K562 (cell line): ENCODE data around the gene SIGMAR1. TPM values are rescaled to one million over a fixed set of nuclear protein-coding genes. Genes with fewer than 3 reads are reported as not detected.

Experiments
- FOXP4 ChIP-seq: sonication (generic); formaldehyde crosslinking; IDR thresholded peaks from 2 replicates; pipeline ENCODE4 v1.8.0; 2022; ENCODE audit warnings: mild to moderate bottlenecking, missing genetic modification reagents, borderline replicate concordance
- MTA1 ChIP-seq: fragments of 450-650 bp; IDR thresholded peaks from 2 replicates; pipeline ENCODE4 v1.6.1; 2017; ENCODE audit warnings: borderline replicate concordance
- REST ChIP-seq, 2 experiments: fragments of 450-650 bp; formaldehyde crosslinking in 1 of 2; IDR thresholded peaks; 2 replicates each; pipeline versions ENCODE4 v1.4.0 to v1.6.1; 2014 to 2020; ENCODE audit warnings: mild to moderate bottlenecking in 2 of 2, borderline replicate concordance in 1 of 2, low read depth in 1 of 2
- TAF9B ChIP-seq: fragments of 450-650 bp; IDR thresholded peaks from 2 replicates; pipeline ENCODE4 v1.6.1; 2018; ENCODE audit warnings: mild to moderate bottlenecking; ENCODE audit not compliant: partially characterized antibody
- ZBTB40 ChIP-seq, 2 experiments: fragments of 450-650 bp in 1 of 2; sonication (generic) in 1 of 2; formaldehyde crosslinking in 1 of 2; IDR thresholded peaks; 2 replicates each; pipeline versions ENCODE4 v1.7.1 to v1.9.0; 2016 to 2022; ENCODE audit warnings: inconsistent platforms in 1 of 2, mild to moderate bottlenecking in 1 of 2, missing genetic modification reagents in 1 of 2
- polyA plus RNA-seq, 8 experiments: library from polyadenylated mRNA; depleted of rRNA in 4 of 8; stranded (reverse) in 5 of 8; unstranded in 3 of 8; fragments of >200 nt; fragmentation: Nextera tagmentation in 2 of 8; fragmentation: Illumina TruSeq in 1 of 8; extraction: Ambion mirVana in 2 of 8; extraction: Trizol in 1 of 8; gene quantifications; 2 replicates each; pipeline versions ENCODE4 v1.2.1 to v1.2.3, GENCODE V29; 2011 to 2014; ENCODE audit warnings: inconsistent platforms in 1 of 8, missing spikeins in 1 of 8
- total RNA-seq, 7 experiments: library from RNA; depleted of rRNA in 6 of 7; stranded (reverse); fragments of >200 nt in 6 of 7; fragmentation: Illumina TruSeq in 2 of 7; extraction: Trizol in 2 of 7; gene quantifications; 2 replicates each; pipeline versions ENCODE4 v1.2.1 to v1.2.3, GENCODE V29; 2011 to 2021; ENCODE audit warnings: low replicate concordance in 1 of 7

The SIGMAR1 gene
- total and polyA plus RNA-seq, 9 of the 15 experiments (the other 6 are each of a cell fraction or from before 2014, with no cell fraction given), result 6.9 to 80.0 (median 35.2) TPM

- TF ChIP-seq ZBTB40 (IDR thresholded peaks at IDR 0.05), result 0 out of 2 replicates have a peak, but pooled peaks have one; percentile 30
- TF ChIP-seq ZBTB40 (CRISPR knock-in tag; IDR thresholded peaks at IDR 0.05), result no peak
- TF ChIP-seq FOXP4 (CRISPR knock-in tag), result no peak; the same call in 1 of the 2 replicates
- TF ChIP-seq REST (IDR thresholded peaks at IDR 0.05; ENCODE audit: borderline replicate concordance), result peak; percentile 84
- TF ChIP-seq REST (CRISPR knock-in tag; IDR thresholded peaks at IDR 0.05; ENCODE audit: low read depth), result no peak
- peak; percentile 47 for TF ChIP-seq TAF9B
- no peak for TF ChIP-seq MTA1
These were observed 8.9 kb upstream of the SIGMAR1 start, which contains the start of gene GALT (continued) for GRCh38 chr9:34646211-34647083.
